OCI-LY7 (cell line): Measurements from ENCODE around the gene ADGRG6.

Experiments
- CTCF ChIP-seq: fragments of 200-600 bp; sonication (generic); conservative IDR thresholded peaks from 2 replicates; pipeline ENCODE4 v1.5.1; 2014; ENCODE audit warnings: mild to moderate bottlenecking, antibody characterized with exemption, low read length, moderate library complexity, mixed read lengths
- EZH2phosphoT487 ChIP-seq: fragments of 200-600 bp; sonication (generic); IDR thresholded peaks from 2 replicates; pipeline ENCODE4 v1.6.1; 2018; ENCODE audit warnings: low read depth, borderline replicate concordance, mild to moderate bottlenecking, mixed run types, antibody characterized with exemption, low read length, moderate library complexity, mixed read lengths

GRCh38 chr6:142429195-142429594 lies 127.4 kb downstream of the ADGRG6 start:
- TF ChIP-seq CTCF (no peak), EZH2phosphoT487 (no peak)
